Caco-2 (cell line): ENCODE results near the gene GRK5. TPM values are rescaled to one million over a fixed set of nuclear protein-coding genes. Genes with fewer than 3 reads are reported as not detected.

ENCODE experiments used
- BruUV-seq: library from RNA; stranded (reverse); fragments of 400-500 nt; replicated peaks from 2 replicates; lab custom pipeline; 2021; lab: Mats Ljungman, UMichigan
- CTCF ChIA-PET: fragments of 300-600 bp; sonication (Branson Sonifier 250); formaldehyde crosslinking; loops from one replicate; lab custom pipeline; 2022; ENCODE audit warnings: antibody characterized with exemption; lab: Charles Lee
- POLR2A ChIA-PET: fragments of 300-600 bp; sonication (Branson Sonifier 250); formaldehyde crosslinking; loops from one replicate; lab custom pipeline; 2022; ENCODE audit warnings: antibody characterized with exemption; lab: Charles Lee
- DNase-seq, 2 experiments: peaks; one replicate each; pipeline versions ENCODE4 v3.0.0 to v3.0.0-alpha.2; 2020 to 2022
- H3K27me3 ChIP-seq: replicated peaks from 2 replicates; pipeline ENCODE4 v1.6.0; 2011; ENCODE audit warnings: low read length; ENCODE audit not compliant: control insufficient read depth, insufficient read depth
- H3K36me3 ChIP-seq: 2 replicates; pipeline ENCODE4 v1.5.1; 2011; ENCODE audit warnings: low read length; ENCODE audit not compliant: control insufficient read depth, insufficient read depth
- H3K4me1 ChIP-seq: fragments of 250-450 bp; sonication (Bioruptor Pico); 2 replicates; pipeline ENCODE4 v1.5.1; 2020; ENCODE audit warnings: mild to moderate bottlenecking
- H3K4me3 ChIP-seq: 2 replicates; pipeline ENCODE4 v1.5.1; 2011; ENCODE audit warnings: low read depth, mild to moderate bottlenecking, control low read depth, low read length
- H3K9me3 ChIP-seq: fragments of 250-450 bp; sonication (Bioruptor Pico); 2 replicates; pipeline ENCODE4 v1.5.1; 2020; ENCODE audit warnings: mild to moderate bottlenecking, moderate library complexity
- H3K27ac Mint-ChIP-seq: one replicate; pipeline ENCODE4 v1.8.0; 2022; ENCODE audit warnings: mixed read lengths; ENCODE audit not compliant: unreplicated experiment
- H3K27me3 Mint-ChIP-seq: one replicate; pipeline ENCODE4 v1.8.0; 2022; ENCODE audit warnings: mixed read lengths; ENCODE audit not compliant: insufficient read depth, unreplicated experiment
- H3K36me3 Mint-ChIP-seq: one replicate; pipeline ENCODE4 v1.8.0; 2022; ENCODE audit warnings: mild to moderate bottlenecking, mixed read lengths; ENCODE audit not compliant: insufficient read depth, unreplicated experiment
- H3K4me1 Mint-ChIP-seq: one replicate; pipeline ENCODE4 v1.8.0; 2022; ENCODE audit warnings: low read depth, mixed read lengths; ENCODE audit not compliant: unreplicated experiment
- H3K4me3 Mint-ChIP-seq: one replicate; pipeline ENCODE4 v1.8.0; 2022; ENCODE audit warnings: mild to moderate bottlenecking, moderate library complexity, mixed read lengths; ENCODE audit not compliant: unreplicated experiment
- H3K9me3 Mint-ChIP-seq: one replicate; pipeline ENCODE4 v1.8.0; 2022; ENCODE audit warnings: mixed read lengths; ENCODE audit not compliant: unreplicated experiment
- CTCF ChIP-seq, 2 experiments: fragments of 200-600 bp in 1 of 2; IDR thresholded peaks; 1 replicate in 1 of 2; 2 replicates in 1 of 2; pipeline versions ENCODE4 v1.5.1 to v1.8.0; 2011 to 2022; ENCODE audit warnings: antibody characterized with exemption in 1 of 2, control low read depth in 1 of 2, inconsistent platforms in 1 of 2, low read depth in 1 of 2, low read length in 1 of 2, mild to moderate bottlenecking in 1 of 2, moderate library complexity in 1 of 2; ENCODE audit not compliant: insufficient read depth in 1 of 2, severe bottlenecking in 1 of 2, unreplicated experiment in 1 of 2
- intact Hi-C: fragments of 100-400 bp; cut with micrococcal nuclease; formaldehyde crosslinking; loops from one replicate; pipeline ENCODE4 v1.10.0; 2022; ENCODE audit not compliant: unreplicated experiment
- total RNA-seq: library from RNA; stranded (reverse); gene quantifications from 2 replicates; pipeline ENCODE4 v1.2.3, GENCODE V29; 2022

The GRK5 gene
- total RNA-seq, 1 experiment from 2014 or later, result 7.7 TPM

- no peaks in the 10 kb centered on the region for H3K9me3 Mint-ChIP-seq
- intact Hi-C loops, result no loop called here
- TF ChIP-seq CTCF (IDR thresholded peaks at IDR 0.05; ENCODE audit: insufficient read depth in 1 of 2, low read depth in 1 of 2, low read length in 1 of 2, severe bottlenecking in 1 of 2, unreplicated experiment in 1 of 2), result no peak
- no peaks in the 10 kb centered on the region for H3K36me3 Mint-ChIP-seq
- Histone ChIP-seq H3K4me1 (no peaks in the 10 kb centered on the region), H3K4me3 (no peak overlapping the region), H3K27me3 (no peaks in the 10 kb centered on the region), H3K9me3 (no peaks in the 10 kb centered on the region), H3K36me3 (no peaks in the 10 kb centered on the region; the same call in 1 of the 2 replicates)
- no peak overlapping the region for H3K4me3 Mint-ChIP-seq
- no peak overlapping the region for H3K27ac Mint-ChIP-seq
- no peak for DNase-seq
- no peaks in the 10 kb centered on the region for H3K4me1 Mint-ChIP-seq
- BruUV-seq, result no TSS peak
- no peaks in the 10 kb centered on the region for H3K27me3 Mint-ChIP-seq
- ChIA-PET CTCF (no interaction called here), POLR2A (no interaction called here)
Observed at GRCh38 chr10:119427263-119427864, 220.0 kb downstream of the GRK5 start.

GRCh38 chr10:119428789-119429188 lies 221.4 kb downstream of the GRK5 start:
- Histone ChIP-seq H3K4me1 (no peaks in the 10 kb centered on the region), H3K36me3 (no peaks in the 10 kb centered on the region; the same call in 1 of the 2 replicates), H3K4me3 (no peak overlapping the region), H3K9me3 (no peaks in the 10 kb centered on the region), H3K27me3 (no peaks in the 10 kb centered on the region)
- H3K36me3 Mint-ChIP-seq, result no peaks in the 10 kb centered on the region
- no peak for TF ChIP-seq CTCF (IDR thresholded peaks at IDR 0.05; ENCODE audit: insufficient read depth in 1 of 2, low read depth in 1 of 2, low read length in 1 of 2, severe bottlenecking in 1 of 2, unreplicated experiment in 1 of 2)
- peaks cover 2% of the 10 kb centered on the region for H3K9me3 Mint-ChIP-seq
- H3K27ac Mint-ChIP-seq, result no peak overlapping the region
- ChIA-PET POLR2A (no interaction called here), CTCF (interaction anchor here (1.1 kb wide), 1 partner anchor 16 kb away, joined by 3 read pairs; no protein-coding TSS in a partner anchor)
- BruUV-seq, result no TSS peak
- no peaks in the 10 kb centered on the region for H3K27me3 Mint-ChIP-seq
- no peak for DNase-seq
- no peak overlapping the region for H3K4me3 Mint-ChIP-seq
- H3K4me1 Mint-ChIP-seq, result no peaks in the 10 kb centered on the region
- intact Hi-C loops, result no loop called here

- ChIA-PET POLR2A (no interaction called here), CTCF (no interaction called here)
- H3K4me1 Mint-ChIP-seq, result no peaks in the 10 kb centered on the region
- Histone ChIP-seq H3K36me3 (no peaks in the 10 kb centered on the region; the same call in 1 of the 2 replicates), H3K27me3 (no peaks in the 10 kb centered on the region), H3K4me1 (no peaks in the 10 kb centered on the region), H3K9me3 (0 out of 2 replicates have a peak, but pooled peaks cover 4% of the 10 kb centered on the region), H3K4me3 (no peak overlapping the region)
- BruUV-seq, result no TSS peak
- H3K27ac Mint-ChIP-seq, result no peak overlapping the region
- no peaks in the 10 kb centered on the region for H3K27me3 Mint-ChIP-seq
- no peak for DNase-seq
- H3K9me3 Mint-ChIP-seq, result peaks cover 11% of the 10 kb centered on the region
- intact Hi-C loops, result no loop called here
- H3K4me3 Mint-ChIP-seq, result no peak overlapping the region
- TF ChIP-seq CTCF (IDR thresholded peaks at IDR 0.05; ENCODE audit: insufficient read depth in 1 of 2, low read depth in 1 of 2, low read length in 1 of 2, severe bottlenecking in 1 of 2, unreplicated experiment in 1 of 2), result no peak
- no peaks in the 10 kb centered on the region for H3K36me3 Mint-ChIP-seq
Observed at GRCh38 chr10:119429771-119430170, 222.4 kb downstream of the GRK5 start.
